SK-MEL-5 (cell line): ENCODE results near the gene ZC3H12D. TPM values are rescaled to one million over a fixed set of nuclear protein-coding genes. Genes with fewer than 3 reads are reported as not detected.
A peak's percentile ranks its signal among the peaks of the same experiment; 100 is the strongest.

Experiments used
- DNase-seq: peaks from one replicate; pipeline ENCODE4 v3.0.0-alpha.2; 2016; ENCODE audit warnings: low read depth, low spot score
- in situ Hi-C: cut with HindIII; loops from 2 replicates; pipeline ENCODE4 v1.10.0; 2016; ENCODE audit warnings: low sequenced_read_pairs, high pct_unique_total_duplicates, low pct_unique_long_range_greater_than_20kb
- total RNA-seq: library from RNA; depleted of rRNA; stranded (reverse); fragments of >200 nt; shearing (Covaris generic); gene quantifications from 2 replicates; pipeline ENCODE4 v1.2.3, GENCODE V29; 2014

ZC3H12D gene
- total RNA-seq, 1 experiment from 2014 or later: not detected

DNA sequence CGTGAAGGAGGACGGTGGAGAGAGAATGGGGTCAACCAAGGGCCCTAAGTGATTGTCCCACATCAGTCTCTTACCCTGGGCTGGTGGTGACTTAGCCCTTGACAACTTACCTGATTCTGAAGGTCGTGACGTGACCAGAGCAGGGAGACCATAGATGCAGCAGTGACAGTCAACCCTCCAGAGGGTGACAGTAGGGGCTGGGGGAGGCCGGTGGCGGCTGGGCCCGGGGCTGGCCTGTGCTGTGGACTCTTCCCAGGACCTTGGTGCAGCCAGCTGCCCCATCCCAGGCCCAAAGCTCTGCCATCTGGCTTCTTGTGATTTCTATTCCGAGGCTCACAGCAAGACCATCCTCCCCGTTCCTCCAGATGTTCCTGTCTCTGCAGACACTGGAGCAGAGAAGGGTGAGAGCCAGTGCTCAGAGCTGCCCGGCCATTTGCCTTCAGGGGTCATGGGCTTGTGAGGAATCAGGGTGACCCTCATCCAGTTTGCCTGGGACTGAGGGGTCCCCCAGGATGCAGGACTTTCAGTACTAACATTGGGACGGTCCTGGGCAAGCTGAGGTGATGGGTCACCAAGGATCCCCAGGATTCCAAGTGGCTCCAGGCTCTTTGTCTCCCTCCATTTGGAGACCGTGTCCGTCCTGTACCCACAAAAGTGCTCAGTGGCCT lies 48.8 kb downstream of the ZC3H12D start:
- no peak for DNase-seq
- in situ Hi-C loops: no loop called here

DNA sequence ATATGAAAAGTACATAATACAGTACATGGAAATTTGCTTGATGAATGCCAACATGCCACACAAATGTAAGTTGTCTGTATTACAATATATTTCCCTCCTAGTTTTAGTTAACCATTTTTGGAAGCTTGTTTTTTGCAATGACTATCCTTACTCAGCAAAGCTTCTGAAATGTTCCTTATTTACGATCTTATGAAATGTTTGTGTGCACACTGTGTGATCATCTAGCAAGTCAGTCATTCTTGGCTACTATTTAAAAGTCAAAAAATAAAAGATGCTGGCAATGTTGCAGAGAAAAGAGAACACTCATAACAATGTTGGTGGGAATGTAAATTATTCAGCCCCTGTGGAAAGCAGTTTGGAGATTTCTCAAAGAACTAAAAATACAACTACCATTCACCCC lies 50.9 kb downstream of the ZC3H12D start:
- in situ Hi-C loops: no loop called here
- DNase-seq: no peak

DNA sequence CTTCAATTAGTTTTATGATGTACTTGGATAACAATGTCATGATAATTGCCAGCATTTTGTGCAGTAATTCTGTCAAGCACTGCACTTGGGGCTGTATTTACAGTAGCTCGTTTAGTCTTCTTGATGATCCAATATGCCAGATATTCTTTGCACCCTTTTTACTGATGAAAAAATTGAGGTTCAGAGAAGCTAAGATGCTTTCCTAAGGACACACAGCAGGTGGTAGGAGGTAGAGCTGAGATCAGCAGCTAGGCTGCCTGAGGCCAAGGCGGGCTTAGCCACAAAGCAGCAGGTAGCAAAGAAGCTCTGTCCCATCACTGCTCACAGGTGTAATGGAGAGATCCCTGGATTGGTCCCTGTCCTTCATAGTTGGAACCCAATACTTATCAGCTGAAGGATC lies 51.4 kb downstream of the ZC3H12D start:
- in situ Hi-C loops: no loop called here
- DNase-seq: no peak

DNA sequence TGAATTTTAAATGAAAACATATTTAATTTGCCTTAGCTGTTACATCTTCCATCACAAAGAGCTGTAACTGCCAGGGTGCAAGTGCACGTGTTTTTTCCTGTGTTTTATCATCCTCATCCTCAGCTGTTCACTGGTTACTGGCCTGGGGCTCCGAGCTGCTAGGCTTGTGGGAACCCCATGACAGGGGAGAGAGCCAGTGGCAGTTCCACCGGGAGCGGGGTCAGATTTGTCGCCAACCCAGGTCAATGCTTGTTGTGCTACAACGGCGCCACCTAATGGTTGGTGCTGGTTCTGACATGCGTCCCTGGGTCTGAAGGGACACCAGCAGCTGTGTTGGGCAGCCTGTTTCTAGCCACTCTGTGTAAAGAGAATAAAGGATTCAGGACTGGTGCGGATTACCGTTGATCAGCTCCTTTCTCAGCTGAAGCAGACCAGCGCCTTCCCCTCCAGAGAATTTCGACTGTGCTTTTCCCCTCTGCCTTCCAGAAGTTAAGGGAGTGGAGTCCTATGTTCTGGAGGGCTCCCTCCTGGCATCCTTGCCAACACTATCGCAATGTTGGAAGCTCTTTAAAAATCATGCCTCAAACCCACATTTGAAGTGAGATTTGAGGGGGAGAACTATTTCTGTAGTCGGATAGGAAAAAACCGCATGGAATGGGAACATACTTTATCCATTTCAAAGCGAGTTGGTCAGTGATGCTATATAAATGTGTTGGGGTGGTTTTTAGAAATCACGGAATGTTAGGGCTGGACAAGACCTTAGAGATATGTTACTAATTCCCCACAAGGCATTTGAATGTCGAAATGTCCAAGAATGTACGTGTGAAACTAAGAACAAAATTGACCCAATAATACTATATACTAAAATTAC lies 52.7 kb downstream of the ZC3H12D start:
- DNase-seq: peak; percentile 82
- in situ Hi-C loops: no loop called here

DNA sequence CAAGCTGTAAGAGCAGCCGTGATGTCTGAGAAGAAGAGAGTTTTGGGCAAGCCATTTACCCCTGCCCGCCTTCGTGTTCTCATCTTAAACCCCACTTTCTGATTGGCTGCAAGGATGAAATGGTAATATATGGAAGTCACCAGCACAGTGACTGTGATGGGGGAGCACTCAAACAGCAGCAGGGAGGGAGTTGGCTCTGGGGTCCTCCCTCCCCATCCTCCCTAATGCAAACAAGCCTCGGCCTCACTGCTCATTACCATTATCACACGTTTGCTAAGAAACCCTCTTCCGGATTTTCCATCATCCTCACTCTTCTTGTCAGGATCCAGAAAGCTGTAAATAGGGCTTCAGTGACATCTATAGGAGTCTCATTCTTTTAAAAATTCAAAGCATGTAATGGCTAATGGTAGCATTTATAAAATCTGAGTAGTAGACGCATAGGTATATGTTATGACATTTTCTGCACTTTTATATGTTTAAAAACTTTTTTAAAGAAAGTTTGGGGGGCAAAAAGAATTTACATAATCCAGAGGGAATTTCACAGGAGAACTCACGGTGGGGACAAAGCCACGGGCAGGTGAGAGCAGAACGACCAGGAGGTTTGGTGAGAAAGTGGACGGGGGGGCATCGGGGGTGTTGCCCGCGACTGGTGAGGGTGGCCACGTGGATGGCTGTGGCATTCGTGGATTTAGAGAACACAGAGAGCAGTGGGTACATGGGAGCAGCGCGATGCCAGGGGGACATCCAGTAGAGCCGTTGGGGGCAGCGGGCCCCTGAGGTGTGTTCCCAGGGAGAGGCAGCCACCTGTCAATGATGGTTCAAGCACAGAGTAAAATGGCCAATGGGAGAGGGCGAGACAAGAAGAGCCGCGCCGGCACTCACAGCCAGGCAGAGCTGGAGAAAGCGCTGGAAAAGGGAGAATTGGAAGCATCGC lies 55.1 kb downstream of the ZC3H12D start:
- no peak for DNase-seq
- in situ Hi-C loops: no loop called here

DNA sequence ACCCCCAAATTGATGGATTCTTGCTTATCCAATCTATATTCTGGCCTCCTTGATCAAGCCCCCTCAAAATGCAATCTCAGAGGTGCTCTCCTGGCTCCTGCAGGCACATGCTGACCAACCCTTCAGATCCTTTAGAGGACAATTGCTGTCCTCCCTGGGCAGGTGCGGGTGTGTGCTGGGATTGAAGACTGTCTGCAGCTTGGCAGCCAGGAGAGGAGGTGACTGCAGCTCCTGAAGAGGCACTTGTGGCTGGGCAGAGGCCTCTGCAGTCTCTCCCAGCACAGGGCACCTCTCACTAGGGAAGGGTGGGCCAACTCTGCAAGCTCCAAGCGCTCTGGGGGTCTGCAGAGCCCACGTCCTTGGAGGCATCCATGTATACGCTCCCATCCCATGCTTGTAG lies 56.2 kb downstream of the ZC3H12D start:
- no peak for DNase-seq
- in situ Hi-C loops: no loop called here

DNA sequence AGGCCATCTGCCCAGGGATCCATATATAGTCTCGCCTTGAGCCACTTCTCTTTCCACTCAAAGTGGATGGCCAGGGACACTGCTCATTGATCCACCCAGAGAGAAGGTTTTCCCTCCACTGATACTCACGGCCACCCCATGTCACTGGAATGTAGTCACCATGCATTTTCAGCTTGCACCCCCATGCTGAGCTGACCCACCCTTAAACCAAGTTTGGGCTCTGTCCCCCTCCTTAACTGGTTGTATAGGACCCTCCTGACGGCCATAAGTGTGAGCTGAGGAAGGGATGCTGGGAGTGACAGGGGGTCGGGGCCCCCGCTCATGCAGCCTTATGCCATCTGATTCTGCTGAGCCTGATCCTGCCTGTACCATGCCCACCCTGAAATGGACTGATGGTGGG lies 59.1 kb downstream of the ZC3H12D start:
- in situ Hi-C loops: no loop called here
- no peak for DNase-seq

DNA sequence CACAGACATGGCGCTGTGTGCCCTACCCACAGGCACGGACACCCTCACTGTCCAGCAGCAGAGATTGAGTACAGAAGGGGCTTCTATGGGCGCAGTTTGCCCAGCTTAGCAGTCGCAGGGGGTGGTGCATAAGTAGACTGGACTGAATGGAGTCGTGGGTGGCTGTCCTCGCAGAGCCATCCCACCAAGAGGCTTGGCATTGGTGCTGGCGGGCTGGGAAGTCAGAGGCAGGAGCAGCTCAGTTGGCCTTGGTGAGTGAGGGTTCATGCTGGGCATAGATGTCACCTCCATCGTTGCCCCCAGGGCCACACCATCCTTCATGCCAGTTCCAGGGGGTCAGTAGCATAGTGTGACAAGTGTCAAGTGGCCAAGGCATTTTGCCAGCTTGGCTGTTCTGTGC lies 59.6 kb downstream of the ZC3H12D start:
- in situ Hi-C loops: no loop called here
- DNase-seq: no peak

DNA sequence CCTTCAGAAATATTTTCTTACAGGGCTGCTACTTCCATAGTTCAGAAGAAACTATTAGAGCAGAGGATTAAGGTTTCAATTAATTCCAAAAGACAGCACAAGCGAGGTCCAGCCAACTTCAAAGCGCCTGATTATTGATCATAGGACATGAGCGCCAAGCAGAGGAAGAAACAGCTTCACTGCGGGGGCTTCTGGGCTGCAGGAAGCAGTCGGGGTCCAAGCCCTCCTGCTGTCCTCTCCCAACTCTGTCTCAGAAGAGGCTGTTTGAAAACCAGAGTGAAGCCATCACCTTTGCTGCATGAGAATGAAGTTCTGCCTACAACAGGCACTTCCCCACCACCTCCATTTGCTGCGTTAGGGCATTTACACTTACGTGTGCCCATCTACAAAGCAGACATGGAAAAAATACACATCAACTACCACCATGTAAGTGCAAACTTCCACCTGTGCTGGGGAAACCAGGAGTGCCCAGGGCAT lies 60.8 kb downstream of the ZC3H12D start:
- DNase-seq: no peak
- in situ Hi-C loops: no loop called here

DNA sequence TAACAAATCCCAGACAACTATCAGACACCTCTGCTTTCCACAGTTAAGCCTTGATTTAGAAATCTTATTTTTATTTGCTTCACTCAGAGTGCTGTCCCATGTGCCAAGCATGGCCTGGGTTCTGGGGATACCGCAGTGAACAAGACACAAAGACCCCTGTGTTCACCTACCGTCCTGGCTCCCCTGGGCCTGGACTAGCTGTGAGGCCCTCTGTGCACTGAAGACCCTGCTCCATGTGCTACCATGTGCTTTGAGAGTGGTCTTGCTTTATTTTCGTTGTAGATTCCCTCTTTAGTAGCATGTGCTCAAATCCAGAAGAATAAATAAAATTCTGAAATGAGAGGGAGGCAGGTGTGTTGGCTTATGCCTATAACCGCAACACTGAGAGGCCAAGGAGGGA lies 62.2 kb downstream of the ZC3H12D start:
- in situ Hi-C loops: no loop called here
- no peak for DNase-seq

DNA sequence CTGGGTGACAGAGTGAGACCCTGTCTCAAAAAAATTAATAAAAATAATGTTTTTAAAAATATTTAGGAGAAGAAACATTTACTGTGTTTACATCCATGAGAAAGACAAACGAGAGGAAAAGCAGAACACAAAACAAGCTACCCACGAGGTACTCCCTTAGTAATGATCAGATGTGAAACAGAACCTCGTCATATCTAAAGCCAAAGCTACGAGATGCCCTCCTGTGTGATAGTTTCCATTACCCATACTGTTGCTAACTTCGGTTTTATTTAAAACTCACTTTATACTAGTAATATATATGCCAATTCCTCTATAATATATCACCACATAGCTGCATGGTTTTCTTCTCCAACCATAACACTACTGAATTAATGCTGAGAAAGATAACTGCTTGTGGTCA lies 63.7 kb downstream of the ZC3H12D start:
- DNase-seq: no peak
- in situ Hi-C loops: no loop called here

DNA sequence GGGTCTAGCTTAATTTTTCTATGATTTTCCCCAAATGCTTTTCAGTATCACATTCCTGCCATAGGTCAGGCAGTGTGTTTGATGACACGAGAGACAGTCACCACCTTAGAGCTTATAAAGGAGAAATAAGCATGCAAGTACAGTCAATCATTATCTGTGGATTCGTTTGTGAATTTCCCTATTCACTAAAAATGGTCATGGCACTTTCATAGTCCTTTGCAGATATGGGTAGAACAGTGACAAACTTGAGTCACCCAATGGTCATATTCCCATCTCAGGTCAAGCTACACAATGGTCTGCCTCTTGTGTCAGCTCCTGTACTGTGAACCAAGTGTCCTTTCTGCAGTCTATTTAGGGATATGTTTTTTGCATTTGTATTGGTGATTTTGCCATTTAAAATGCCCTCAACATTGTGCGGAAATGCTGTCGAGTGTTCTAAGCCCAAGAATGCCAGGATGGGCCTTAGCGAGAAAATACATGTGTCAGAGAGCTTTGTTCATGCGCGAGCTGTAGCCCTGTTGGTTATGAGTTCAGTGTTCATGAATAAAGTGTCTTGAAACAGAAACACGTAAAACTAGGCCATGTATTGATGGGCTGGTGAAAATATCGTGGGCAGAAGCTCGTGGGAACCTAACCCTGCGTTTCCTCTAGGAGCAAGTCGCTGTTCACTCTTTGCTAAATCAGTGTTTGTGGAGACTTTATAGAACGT lies 65.0 kb downstream of the ZC3H12D start:
- in situ Hi-C loops: no loop called here
- no peak for DNase-seq

DNA sequence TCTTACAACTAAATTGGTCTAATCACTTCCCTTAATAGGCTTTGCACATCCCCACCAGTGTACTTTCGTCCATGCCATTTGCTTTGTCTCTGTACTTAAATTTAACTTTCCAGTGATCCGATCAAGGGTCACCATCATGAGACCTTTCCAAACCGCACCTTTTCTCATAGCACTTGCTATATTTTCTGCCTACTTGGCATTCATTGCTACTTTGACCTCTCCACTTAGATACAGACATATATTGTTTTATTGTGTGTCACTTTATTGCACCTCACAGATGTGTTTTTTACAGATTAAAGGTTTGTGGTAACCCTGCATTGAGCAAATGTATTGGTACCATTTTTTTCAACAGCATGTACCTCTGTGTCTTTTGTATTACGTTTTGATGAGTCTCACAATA lies 70.0 kb downstream of the ZC3H12D start:
- in situ Hi-C loops: no loop called here

DNA sequence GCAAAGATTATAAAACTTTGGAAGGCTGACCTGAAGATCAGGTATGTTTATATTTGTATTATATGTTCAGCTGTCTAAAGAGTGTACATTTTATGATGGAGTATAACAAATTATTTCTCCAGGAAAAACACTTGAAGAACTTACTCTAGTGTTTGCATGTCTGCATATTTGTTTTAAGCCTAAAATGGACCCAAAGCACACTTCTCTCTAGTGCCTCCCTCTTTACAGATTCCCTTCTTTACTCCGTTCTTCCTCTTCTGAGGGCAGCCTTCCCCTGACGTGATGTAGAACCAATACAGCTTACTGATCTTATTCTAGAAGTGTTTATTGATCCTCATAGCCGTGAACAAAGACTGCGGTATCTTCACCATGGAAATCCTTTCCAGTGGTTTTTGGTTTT lies 70.8 kb downstream of the ZC3H12D start:
- in situ Hi-C loops: no loop called here
- no peak for DNase-seq

More for the DNA sequence above, 70.0 kb downstream of the ZC3H12D start:
- DNase-seq: no peak

DNA sequence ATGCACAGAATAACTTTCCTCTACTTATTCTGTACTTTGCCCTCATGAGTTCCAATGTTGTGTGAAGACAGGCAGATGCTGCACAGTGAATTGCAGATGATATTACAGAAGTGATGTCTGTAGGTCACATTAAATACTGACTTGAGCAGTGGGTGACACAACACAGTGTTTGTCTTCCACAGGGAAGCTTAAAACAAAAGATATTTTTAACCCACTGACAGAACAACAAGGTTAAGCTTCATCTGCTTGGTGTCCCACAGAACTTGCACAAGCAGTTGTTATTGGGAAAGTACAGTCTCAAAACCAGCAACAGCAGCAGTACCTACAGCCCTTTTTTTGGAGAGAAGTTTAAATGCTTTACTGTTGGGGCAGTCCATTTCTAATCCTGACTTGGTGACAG lies 74.3 kb downstream of the ZC3H12D start:
- in situ Hi-C loops: no loop called here
- no peak for DNase-seq

DNA sequence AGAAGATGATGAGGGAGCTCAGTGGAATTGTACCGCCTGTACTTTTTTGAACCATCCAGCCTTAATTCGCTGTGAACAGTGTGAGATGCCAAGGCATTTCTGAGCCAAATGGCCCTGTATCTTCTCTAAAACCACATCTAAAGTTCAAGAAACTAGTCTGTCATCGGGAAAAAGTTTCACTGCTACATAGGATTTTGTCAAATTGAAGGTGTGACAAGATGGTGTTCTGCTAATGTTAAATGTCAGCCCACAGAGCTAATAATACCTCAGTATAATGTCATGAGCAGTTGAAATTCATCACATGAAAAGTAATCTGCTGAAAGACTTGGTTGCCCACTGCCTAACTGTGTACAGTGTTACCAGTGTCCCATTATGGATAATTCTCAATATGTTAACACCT lies 75.2 kb downstream of the ZC3H12D start:
- in situ Hi-C loops: no loop called here
- no peak for DNase-seq
